HL-60/S4 treated with phorbol 12-myristate 13-acetate at 8.2 ng/mL for 4 days and 3 days (cell line): Measurements from ENCODE around the gene SRC.

Experiments
- in situ Hi-C: fragments of 300-500 bp; cut with MboI; formaldehyde crosslinking; loops from 2 replicates; pipeline ENCODE4 v1.15.0; 2022; ENCODE audit warnings: low sequenced_read_pairs

The SRC gene

DNA sequence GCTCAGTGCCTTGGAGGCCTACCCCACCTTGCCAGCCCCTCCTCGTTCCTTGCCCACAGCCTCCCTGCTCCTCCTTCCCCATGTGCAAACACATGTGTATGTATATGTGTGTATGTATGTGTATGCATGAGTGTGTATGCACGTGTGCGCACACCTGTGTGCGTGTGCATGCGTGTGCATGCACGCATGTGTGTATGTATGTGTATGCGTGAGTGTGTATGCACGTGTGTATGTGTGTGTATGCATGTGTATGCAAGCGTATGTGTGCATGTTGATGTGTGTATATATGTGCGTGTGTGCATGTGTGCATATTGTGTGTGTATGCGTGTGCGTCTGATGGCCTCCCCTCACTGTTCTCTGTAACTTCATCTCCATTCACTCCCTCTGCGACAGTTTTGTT is 74.7 kb downstream of the SRC start:
- in situ Hi-C loops = no loop called here

DNA sequence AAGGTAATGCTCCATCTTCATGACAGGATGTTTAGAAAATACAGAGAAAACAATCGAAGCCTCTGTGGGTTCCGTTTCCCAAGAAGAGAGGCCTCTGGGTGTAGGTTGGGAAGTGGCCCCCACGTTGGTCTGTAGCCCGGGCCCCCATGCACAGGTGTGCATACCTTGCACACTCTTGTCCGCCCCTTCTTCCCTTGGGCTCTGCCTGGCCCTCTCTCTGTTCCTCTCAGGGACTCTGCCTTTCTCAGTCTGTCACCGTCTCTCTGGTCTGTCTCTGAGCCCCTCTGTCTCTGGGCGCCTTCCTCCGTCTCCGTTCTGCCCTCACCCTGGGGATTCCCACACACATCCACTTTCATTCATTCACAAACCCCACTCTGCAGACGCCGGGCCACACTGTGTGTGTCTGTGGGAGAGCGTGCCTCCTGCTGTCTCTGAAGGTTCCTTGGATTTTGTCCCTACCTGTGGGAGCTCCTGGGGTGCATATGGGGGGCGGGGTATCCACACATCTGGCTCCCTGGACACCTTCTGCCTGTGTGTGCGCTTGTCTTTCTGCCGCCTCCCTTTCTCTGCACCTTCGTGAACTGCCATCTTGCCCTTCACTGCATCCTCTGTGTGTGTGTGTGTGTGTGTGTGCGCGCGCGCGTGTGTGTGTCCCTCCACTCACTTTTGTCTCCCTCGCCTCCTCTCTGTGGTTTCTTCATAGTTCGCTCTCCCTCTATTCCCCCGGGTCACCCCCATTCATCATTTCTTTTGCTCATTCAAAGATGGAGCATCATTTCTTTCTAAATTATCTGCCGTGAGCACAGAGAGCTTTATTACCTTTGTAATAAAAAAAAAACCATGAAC is 75.3 kb downstream of the SRC start:
- in situ Hi-C loops = no loop called here

DNA sequence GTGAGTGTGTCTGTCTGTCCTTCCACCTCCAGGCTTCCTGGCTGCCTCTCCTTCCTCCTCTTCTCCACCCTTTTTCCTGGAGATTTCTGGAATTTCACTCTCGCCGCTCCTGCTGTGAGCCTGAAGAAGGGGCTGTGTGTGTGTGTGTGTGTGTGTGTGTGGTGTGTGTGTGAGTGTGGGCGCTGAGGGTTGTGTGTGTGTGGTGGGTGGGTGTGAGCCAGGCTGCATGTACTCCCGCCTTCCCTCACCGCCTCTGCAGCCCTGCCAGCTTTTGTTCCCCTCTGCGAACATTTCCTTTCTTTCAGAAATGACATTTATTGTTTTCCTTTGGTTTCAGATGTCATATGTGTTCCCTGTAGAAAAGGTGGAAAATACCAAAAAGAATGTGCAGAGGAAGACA is 76.0 kb downstream of the SRC start:
- in situ Hi-C loops = no loop called here

DNA sequence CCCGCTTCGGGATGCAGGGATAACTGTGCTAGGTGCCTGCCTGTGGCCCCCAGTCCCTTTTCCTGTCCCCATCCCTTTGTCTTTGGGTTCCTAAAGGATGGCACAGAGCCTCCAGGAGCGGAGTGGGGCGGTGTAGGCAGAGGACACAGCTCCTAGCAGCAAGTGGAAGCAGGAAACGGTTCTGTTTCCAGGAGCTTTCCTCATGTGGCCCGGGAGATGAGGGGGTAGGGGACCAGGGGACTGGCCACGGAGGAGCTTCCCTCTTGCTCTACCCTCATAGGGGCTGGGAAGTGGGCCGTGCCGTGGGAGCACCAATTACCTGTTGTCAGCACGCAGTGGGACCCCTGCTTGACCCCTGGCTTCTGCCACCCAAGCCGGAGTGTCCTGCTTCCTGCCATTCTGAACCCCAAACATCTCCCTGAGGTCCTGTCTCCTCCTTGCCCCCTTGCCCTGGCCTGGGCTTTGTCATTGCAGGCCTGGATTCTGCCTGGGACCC is 76.9 kb downstream of the SRC start:
- in situ Hi-C loops = no loop called here

DNA sequence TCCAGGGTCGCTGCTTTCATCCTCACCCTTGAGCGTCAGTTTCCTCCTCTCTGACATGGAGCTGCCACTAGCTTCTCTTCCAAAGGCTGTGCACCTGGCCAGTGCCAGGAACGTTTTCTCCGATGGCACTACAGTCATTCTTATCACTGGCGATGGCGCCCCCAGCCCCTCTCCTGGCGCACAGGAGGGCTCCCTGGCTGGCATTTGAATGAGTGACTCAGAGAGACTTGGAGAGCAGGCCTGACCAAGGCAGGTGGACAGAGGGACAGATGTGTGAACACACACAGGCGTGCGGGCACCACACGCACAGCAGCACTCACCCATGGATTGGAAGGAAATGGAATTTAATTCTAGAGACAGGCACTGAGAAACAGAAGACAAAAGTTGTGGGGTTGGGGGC is 77.6 kb downstream of the SRC start:
- in situ Hi-C loops = no loop called here

DNA sequence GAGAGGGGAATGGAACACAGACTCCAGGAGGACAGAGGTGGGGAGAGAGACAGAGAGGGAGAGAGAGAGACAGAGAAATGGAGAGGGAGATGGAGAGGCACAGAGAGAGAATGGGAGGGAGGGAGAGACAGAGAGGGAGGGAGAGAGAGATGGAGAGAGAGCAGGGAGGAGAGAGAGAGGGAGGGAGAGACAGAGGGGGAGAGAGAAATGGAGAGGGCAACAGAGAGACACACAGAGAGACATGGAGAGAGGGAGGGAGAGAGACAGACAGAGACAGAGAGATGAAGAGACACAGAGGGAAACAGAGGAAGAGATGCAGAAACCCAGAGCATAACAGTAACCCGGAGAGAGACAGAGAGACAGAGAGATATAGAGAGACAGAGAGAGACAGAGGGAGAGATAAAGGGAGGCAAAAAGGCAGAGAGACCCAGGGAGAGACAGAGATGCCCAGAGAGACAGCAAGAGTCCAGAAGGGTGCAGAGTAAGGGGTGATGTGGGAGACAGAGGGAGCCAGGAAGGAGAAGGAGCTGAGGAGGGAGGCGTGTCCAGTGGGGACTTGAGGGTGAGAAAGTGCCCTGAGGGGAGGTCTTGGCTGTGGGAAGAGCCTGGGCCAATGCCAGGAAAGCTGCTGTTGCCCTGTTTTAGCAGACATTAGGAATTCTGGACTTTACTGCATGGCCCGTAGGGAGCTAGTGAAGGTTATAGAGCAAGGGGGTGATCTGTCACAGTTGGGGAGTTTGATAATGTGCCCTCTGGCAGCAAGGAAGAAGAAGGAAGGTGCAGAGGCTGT is 78.3 kb downstream of the SRC start:
- in situ Hi-C loops = no loop called here

DNA sequence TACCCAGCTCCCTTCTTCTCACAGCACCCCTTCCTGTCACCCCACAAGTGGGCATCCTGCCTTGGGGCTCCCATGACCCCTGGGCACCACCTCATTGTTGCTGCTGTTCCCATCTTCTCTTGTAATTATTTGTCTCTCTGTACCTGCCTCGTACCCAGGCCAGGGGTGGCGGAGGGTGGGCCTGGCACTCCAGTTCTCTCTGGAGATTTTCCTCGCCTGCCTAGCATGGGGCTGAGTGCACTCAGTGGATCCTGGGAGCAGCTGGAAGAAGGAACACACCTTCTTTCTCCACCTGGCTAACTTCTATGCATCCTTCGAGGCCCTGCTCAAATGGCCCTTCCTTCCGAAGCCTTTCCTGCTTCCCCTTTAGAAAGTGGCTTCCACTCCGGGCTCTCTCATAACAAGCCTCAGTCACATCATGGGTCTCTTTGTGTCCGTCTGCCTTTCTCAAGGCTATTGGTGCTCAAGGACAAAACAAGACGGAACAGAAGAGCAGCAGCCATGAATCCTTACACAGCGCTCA is 79.2 kb downstream of the SRC start:
- in situ Hi-C loops = no loop called here

DNA sequence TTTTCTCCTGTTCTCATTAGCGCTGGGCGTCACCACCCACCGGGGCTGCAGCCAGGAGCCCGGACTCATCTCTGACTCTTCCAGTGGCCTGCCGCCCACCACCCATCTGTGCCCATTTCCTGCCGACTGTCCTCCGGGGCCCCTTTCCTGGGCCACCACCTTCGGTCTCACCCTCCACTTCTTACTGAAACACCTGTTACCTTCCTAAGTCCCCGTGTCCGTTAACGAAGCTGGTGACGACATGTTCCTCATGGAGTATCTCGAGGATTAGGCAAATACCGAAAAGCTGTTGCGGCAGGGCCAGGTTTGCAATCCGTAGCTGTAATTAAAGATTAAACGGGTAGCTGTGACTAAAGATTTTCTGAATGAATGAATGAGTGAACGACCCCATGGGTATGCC is 80.2 kb downstream of the SRC start:
- in situ Hi-C loops = no loop called here

DNA sequence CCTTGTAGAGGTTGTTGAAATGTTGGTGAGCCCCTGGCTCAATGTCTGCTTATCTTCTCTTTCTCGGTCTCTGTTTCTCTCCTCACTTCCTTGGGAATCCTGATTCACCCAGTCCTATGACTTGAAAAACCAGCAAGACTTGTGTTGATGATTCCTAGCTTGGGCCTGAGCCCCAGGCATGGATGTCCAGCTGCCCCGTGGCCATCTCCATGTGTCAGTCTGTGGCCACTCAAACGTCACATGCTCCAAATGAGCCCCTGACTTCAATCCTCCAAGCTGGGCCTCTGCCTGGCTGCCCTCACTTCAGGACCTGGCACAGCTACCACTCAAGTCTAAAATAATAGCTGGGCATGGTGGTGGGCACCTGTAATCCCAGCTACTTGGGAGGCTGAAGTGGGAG is 81.0 kb downstream of the SRC start:
- in situ Hi-C loops = no loop called here

DNA sequence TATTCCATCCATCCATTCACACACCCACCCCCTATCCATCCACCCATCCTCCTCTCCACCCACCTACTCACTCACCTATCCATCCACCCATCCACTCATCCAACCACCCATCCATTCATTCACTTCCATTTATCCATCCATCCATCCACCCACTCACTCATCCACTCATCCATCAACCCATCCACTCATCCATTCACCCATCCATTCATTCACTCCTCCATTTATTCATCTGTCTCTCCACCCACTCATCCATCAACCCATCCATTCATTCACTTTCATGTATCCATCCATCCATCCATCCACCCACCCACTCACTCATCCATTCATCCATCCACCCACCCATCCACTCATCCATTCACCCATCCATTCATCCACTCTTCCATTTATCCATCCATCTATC is 84.1 kb downstream of the SRC start:
- in situ Hi-C loops = no loop called here

DNA sequence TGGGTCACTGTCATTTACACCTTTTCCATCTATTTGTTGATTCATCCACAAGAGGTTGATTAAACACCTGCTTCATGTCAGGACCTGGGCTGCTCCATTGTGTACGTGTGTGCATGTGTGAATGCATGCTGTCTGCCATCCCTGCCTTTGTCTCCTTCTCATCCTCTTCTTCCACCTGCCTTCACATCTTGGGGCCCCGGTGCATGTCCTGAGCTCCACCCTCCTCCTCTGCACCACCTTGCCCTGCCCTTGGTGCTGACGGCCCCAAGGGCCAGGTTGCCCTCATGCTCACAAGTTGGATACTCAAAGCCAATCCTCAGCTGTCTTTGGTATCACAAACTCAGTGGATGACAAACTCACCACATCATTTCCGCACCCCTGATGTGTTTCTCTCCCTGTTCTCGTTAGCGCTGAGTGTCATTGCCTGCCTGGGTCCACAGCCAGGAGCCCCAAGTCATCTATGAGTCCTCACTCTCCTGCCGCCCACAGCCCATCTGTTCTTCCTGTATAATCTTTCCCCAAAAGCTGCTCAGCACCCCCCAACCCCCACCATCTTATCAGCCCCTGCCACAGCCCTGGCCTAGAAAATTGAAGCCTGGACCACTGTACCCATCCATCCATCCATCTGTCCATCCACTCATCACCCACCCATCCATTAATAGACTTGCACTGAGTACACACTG is 85.0 kb downstream of the SRC start:
- in situ Hi-C loops = no loop called here

DNA sequence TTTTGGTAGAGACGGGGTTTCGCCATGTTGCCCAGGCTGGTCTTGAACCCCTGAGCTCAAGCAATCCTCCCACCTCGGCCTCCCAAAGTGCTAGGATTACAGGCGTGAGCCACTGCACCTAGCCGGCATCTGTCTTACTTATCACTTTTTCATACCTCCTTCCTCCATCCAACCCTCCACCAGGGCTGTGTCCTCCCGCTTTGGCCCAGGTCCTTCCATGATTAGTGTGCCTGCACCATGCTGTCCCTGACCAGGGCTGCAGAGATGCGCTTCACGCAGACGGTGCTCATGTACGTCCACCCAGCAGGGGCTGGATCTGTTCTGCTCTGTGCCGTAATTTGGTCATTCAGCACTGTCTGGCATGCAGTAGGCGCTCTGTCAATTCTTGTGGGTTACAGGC is 85.8 kb downstream of the SRC start:
- in situ Hi-C loops = no loop called here

DNA sequence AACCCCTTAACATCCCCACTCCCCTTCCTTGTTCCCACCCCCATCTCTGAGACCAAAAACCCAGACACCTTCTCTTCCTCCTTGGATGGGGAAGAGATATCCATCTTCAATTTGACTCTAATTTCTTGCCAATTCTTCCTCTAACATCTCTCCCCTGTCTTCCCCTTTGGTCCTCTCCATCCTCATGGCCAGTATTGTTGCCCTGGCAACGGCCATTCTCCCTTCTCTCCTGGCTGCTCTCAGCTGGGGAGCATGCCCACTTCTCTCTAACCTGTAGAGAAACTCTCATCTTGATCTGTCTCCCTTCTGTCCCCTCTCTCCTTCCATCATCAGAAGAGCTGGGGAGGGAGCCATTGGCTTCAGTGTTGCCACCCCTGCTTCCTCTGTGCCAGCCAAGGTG is 86.7 kb downstream of the SRC start:
- in situ Hi-C loops = no loop called here

DNA sequence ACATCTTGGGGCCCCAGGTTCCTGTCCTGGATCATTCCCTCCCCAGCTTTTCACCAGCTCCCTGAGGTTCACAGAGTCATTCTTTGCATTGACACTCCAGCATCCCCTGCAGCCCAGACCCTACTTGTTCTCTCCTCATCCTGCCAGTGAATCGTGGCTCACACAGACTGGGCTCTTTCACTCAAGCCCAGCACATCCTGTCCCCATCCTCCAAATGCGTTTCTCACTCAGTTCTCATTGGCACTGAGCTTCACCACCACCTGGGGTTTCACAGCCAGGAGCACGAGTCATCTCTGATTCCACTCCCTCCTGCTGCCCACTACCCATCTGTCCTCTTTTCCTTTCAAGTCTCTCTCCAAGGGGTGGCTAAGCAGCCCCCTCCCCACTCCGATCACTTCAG is 89.7 kb downstream of the SRC start:
- in situ Hi-C loops = no loop called here

DNA sequence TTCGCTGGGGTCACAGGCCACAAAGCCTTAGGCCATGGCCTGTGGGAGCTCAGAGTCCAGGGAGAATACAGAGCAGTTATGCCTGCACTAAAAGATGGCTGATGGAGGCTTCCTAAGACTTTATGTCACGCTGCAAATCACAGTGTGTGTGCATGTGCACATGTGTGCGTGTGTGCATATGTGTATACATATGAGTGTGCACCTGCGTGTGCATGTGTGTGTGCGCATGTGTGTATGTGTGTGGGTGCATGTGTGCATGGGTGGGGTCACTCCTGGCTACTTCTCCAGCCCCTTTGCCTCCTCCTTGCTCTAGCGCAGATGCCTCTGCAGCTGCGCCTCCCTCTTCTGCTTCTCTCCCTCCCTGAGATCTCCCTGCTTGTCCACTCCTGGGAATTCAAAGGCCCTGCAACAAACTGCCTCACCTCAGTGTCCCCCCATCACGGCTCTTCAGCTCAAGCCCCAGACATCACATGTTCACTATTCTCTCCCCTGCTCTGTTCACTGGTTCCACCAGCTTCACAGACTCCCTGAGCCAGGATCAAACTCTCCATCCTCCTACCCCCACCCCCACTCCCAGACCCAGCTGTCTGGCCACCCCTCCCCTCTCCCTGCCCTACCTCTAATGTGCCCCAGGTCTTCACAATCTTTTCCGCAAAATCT is 90.7 kb downstream of the SRC start:
- in situ Hi-C loops = no loop called here

DNA sequence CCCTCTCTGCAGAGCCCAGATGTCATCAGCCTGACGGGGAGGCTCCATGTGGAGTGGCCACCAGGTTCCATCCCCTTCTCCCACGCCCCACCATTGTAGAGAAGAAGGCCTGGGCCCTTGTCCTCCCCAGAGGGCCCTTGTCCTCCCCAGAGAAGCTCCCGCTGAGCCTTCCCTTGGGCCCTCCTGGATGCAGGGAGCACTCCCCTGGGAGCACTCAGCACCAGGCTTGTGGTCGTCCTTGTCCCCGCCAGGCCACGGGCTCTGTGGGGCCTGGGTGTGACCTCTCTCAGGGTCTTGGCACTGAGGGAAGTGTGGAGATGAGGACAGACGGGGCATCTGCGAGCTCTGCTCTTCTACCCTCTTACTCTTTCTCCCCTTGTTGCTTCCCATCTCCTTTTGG is 91.7 kb downstream of the SRC start:
- in situ Hi-C loops = no loop called here

DNA sequence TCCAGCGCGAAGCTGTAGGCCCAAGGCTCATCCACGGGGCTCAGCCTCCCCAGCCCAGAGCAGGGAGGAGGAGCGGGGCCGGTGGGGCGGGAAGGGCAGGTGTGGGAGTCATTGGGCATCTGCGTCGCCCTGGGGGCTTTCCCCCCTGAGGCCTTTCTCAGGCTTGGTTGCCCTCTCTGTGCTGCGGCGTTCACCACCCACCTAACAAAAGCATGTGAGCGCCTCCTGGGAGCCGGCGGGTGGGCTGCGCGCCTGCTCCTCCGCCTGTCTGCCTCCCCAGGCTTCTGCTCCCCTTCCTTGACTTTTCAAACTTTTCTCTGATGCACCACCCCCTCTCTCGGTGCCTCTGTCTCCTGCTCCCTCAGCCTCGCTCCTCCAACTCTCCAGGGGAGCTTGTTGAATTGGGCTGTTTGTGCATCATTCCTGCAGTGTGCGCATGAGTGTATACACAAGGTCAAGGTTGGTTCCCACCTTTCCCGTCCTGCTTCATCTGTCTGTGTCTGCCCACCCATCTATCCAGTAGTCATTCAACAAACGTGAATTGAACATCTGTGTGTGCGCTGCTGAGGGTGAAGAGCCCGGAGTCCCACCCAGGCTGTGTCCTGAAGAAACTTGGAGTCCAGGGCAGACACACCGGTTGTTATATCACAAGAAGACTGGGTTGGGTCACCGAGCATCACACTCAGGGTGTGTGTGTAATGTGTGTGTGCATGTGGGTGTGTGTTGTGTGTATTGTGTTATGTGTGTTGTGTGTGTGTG is 92.7 kb downstream of the SRC start:
- in situ Hi-C loops = no loop called here

DNA sequence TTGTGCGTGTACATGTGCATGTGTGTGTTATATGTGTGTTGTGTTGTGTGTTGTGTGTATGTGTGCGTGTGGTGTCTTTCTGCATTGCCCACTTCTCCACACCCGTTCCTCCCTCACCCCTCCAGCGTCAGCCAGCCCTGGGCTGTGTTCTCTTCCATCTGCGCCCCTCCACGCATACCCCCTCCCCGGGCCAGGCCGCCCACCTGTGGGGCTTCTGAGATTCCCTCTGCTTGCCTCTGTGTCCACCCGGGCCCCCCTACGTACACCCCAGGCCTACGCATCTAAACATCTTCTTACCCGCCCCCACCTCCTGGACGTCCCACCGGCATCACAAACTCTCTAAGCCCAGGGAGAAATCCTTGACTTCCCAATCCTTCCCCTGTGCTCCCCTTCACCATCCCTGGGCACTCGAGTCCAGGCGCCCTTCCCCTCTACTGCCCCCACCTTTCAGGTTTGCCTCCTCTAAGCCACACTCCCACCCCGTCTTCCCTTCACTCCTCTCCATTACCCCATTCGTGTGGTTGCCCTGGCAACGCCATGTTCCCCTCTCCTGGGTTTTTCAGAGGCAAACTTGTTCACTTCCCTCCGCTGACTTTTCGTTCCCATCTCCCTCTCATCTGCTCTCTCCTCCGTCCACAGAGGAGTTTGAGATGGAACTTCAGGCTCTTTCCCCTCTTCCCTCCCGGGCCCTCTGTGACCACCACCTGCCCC is 93.4 kb downstream of the SRC start:
- in situ Hi-C loops = no loop called here

DNA sequence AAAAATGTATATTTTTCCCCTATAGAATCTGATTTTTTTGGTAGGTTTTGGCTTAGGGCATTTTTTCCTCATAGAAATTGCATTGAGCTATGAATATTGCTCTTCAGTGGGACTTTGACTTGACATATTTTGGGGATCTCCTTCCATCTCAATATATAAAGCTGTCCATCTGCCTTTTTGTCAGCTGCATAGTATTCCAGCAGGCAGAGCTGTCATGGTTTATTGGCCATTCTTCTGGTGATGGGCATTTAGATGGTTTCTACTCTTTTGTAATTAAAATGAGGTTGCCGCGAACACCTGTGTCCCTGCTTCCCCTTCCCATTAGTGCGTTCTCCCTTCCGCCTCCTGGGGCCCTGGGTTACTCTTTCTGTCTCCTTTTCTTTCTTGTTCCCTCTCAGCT is 95.1 kb downstream of the SRC start:
- in situ Hi-C loops = no loop called here

DNA sequence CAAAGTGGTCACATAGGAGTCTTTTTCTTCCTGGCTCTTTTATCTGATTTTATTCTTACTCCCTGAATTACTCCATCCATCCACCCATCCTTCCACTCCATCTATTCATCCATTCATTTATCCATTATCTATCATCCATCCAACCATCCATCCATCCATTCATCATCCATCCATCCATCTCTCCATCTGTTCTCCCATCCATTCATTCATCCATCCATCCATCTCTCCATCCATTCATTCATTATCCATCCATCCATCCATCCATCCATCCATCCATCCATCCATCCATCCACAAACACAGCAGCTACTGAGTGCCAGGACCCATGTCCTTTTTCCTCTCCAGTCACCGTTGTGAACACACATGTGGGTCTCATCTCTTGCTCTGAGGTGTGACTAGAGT is 96.6 kb downstream of the SRC start:
- in situ Hi-C loops = no loop called here
